NCI-H69 (cell line): ENCODE data around the gene NCOA6.

ENCODE experiments used
- DNase-seq: peaks from one replicate; lab custom pipeline; 2025; lab: John Stamatoyannopoulos, UW

The NCOA6 gene

DNA sequence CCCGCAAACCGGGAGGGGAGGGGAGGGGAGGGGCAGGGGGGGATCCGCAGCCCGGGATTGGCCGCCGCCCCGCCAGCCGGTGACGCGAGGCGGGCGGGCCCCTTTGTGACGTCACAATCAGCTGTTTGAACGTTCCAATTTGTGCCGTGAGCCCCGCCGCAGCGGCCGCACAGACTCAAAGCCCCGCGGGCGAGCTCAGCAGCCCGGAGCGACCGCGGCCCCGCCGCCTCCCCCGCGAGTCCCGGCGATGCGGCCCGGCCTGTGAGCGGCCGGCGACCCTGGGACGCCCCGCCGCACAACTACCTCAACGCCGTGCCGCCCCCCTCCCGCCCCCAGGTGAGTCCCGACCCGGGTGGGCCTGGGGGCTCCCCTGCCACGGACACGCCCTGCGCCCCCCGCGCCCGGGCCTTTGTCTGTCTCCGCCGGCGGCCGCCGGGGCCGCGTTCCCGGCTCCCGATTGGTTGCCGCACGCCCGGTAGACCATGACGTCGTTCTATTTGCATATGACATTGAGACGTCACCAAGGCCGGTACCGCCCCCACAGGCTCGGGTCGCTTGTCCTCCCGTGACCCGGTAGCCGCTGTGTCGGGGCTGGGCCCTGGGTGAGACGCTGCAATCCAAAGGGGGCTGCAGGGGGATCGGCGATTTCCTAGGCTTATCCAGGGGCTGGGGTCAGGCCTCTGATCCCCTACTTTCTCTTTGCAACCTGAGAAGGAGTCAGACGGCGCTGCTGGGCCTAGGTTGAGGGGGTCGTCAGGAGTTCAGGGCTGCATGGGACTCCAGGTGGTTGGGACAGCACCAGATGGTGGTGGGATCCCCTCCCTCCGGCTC lies 121.1 kb downstream of the NCOA6 start, which contains the start of gene TP53INP2:
TSS of gene TP53INP2 (plus strand) at position 168 of the 831 bp plus-strand sequence. CDS start 4,396 bp downstream, outside the sequence.
- peak; percentile 95 for DNase-seq

GRCh38 chr20:34703424-34704176 lies 121.9 kb downstream of the NCOA6 start:
- DNase-seq: peak; percentile 63

GRCh38 chr20:34703061-34703423 lies 122.4 kb downstream of the NCOA6 start:
- DNase-seq: no peak

DNA sequence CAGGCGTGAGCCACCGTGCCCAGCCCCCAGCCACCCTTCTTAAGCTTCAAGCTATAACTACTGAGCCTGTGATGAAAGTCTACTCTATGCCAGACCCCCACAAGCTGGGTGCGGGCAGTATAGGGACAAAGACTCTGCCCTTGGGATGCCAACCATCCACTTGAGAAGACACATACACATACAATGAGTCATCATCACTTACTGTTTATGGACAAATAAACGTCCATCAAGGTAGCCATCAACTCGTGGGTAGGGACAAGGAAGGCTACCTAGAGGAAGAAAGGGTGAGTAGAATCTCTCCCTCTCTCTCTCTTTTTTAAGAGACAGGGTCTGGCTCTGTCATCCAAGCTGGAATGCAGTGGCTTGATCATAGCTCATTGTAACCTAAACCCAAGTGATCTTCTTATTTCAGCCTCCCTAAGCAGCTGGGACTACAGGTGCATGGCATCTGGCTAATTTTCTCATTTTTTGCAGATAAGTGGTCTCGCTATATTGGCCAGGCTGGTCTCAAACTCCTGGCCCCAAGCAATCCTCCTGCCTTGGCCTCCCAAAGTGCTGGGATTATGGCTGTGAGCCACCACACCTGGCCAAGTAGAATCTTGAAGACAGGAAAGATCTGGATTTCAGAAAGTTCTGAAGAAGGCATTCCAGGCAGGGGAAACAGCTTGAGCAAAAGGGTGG lies 123.9 kb downstream of the NCOA6 start:
- DNase-seq: no peak

DNA sequence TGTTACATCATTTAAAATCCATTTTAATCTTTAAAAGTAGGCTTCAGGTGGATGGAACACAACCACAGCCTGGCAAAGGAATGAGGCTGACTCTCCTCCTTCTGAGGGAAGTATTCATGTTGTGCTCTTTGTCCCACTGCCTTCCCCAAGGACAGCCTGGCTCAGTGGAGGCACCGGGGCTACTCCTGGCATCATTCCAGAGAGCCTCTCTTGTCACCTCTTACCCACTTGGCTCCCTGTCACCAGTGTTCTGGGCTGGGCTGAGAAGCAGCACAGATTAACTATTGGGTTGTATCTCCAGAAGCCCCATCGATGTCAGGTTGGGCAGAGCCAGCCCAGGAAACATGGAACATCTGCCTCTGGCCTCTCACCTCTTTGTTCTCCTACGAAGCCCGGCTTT lies 132.0 kb downstream of the NCOA6 start:
- no peak for DNase-seq

DNA sequence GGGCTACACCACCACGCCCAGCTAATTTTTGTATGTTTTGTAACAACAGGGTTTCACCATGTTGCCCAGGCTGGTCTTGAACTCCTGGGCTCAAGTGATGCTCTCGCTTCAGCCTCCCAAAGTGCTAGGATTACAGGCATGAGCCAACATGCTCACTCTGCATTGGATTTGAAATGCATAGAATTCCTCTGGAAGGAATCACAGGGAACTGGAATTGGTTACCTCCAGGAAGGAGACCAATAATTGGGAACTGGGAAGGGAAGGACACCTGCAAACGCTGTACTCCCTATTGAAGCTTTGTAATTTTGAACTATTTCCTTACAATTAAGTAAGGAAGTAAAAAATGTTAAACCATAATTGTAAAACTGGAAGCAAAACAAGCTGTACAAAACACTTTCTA lies 133.6 kb downstream of the NCOA6 start:
- DNase-seq: no peak

GRCh38 chr20:34689486-34689885 lies 136.0 kb downstream of the NCOA6 start:
- no peak for DNase-seq

- no peak for DNase-seq
These were observed 141.8 kb downstream of the NCOA6 start for GRCh38 chr20:34683667-34684066.

- no peak for DNase-seq
These were observed 144.8 kb downstream of the NCOA6 start for GRCh38 chr20:34680586-34681175.

GRCh38 chr20:34676642-34677373 lies 148.6 kb downstream of the NCOA6 start, which contains the start of gene PIGU:
TSS of gene PIGU (minus strand) at chr20:34677092. CDS start at chr20:34677085, 7 bp downstream.
- peak; percentile 99 for DNase-seq

GRCh38 chr20:34675993-34676641 lies 149.3 kb downstream of the NCOA6 start:
- no peak for DNase-seq

DNA sequence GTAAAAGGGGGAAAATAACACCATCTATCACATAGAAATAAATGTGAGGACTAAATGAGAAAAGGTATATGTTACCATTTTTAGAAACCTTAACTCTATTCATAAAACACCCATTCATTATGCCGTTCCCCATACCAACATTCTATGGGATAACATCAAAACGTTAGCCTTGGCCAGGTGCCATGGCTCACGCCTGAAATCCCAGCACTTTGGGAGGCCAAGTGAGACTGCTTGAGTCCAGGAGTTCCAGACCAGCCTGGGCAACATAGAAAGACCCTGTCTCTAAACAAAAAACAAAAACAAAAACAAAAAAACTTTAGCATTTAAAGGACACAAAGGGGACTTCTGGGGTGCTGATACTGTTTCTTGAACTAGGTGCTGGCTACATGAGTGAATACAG lies 149.9 kb downstream of the NCOA6 start:
- DNase-seq: peak; percentile 30

DNA sequence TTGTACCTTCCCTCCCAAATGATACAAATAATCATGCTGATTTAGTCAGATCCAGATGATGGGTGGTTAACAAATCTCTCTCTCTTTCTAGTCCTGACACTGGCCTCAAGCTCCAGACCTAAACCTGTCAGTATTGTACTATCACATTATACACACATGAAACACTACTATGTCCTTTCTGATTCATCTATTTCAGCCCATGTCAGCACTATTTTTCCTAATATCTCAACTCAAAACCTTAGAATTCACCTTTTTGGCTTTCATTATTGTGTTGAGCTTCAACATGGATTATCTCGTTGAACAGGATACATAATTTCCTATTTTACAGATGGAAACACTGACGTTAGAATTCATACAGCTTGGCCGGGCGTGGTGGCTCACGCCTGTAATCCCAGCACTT lies 152.0 kb downstream of the NCOA6 start:
- no peak for DNase-seq

DNA sequence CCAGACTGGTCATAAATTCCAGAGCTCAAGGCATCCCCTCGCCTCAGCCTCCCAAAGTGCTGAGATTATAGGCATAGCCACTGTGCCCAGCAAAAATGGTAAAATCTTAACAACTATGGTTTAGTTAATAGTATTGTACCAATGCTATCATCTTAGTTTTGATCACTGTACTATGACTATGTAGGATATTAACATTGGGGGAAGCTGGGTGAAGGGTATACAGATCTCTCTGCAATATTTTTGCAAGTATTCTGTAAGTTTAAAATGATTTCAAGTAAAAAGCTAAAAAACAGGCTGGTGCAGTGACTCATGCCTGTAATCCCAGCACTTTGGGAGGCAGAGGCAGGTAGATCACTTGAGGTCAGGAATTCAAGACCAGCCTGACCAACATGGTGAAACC lies 156.4 kb downstream of the NCOA6 start:
- no peak for DNase-seq
